ENCODE measurements around the gene ELP1. TPM values are rescaled to one million over a fixed set of nuclear protein-coding genes. Genes with fewer than 3 reads are reported as not detected.

ELP1 gene
- total and polyA plus RNA-seq, 7 donors, result 3.9 to 17.2 (median 11.0) TPM

DNA sequence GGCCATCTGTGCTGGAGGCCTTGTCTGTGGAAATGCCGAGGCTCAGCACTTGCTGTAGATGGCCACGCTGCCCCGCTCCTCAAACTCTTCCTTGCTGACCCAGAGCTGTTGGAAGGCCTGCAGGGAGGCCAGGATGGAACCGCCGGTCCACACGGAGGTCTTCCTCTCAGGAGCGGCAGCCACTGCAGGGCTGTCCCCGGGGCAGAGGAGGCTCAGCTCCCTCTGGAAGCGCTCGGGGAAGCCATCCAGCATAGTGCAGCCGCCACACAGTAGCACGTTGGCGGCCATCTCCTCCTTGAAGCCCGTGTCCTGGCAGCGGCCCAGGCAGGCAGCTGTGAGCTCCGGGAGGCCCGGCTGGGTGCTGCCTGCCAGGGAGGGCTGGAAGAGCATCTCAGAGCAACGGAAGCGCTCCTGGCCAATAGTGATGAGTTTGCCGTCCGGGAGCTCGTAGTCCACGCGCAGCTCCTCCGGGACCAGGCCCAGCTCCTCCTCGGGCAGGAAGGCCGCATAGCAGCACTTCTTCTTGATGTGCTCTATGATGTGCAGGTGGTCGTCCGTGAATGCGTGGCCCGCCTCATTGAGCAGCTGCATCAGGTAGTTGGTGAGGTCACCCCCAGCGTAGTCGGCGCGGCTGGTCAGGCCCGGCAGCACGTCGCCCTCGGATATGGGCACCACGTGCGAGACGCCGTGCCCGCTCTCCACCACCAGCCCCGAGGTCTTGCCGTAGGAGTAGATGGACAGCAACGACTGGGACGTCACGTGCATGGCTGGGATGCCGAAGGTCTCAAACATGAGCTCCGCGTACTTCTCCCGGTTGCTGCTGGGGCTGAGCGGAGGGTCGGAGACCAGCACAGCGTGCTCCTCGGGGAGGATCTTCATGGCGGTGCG is 79.0 kb downstream of the ELP1 start:
- H3K9me3 ChIP-seq, result no peaks in the 10 kb centered on the region
- DNase-seq, result no peak
- 94 to 95% methylated on average over 59 of the region's 59 CpGs for WGBS, 2 donors
- H3K4me1 ChIP-seq, result no peaks in the 10 kb centered on the region
- H3K27me3 ChIP-seq, result no peaks in the 10 kb centered on the region
- intact Hi-C loops (cut with DNase I), result no loop called here
- TF ChIP-seq POLR2AphosphoS5 (IDR thresholded peaks at IDR 0.05) (no peak), EP300 (IDR thresholded peaks at IDR 0.05) (no peak), POLR2A (IDR thresholded peaks at IDR 0.05) (no peak)
- TF ChIP-seq, protein P1, sequence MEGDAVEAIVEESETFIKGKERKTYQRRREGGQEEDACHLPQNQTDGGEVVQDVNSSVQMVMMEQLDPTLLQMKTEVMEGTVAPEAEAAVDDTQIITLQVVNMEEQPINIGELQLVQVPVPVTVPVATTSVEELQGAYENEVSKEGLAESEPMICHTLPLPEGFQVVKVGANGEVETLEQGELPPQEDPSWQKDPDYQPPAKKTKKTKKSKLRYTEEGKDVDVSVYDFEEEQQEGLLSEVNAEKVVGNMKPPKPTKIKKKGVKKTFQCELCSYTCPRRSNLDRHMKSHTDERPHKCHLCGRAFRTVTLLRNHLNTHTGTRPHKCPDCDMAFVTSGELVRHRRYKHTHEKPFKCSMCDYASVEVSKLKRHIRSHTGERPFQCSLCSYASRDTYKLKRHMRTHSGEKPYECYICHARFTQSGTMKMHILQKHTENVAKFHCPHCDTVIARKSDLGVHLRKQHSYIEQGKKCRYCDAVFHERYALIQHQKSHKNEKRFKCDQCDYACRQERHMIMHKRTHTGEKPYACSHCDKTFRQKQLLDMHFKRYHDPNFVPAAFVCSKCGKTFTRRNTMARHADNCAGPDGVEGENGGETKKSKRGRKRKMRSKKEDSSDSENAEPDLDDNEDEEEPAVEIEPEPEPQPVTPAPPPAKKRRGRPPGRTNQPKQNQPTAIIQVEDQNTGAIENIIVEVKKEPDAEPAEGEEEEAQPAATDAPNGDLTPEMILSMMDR (IDR thresholded peaks at IDR 0.05), result no peak
- H3K36me3 ChIP-seq, result no peaks in the 10 kb centered on the region
- H3K27ac ChIP-seq, result no peak overlapping the region
- no peak overlapping the region for H3K4me3 ChIP-seq

DNA sequence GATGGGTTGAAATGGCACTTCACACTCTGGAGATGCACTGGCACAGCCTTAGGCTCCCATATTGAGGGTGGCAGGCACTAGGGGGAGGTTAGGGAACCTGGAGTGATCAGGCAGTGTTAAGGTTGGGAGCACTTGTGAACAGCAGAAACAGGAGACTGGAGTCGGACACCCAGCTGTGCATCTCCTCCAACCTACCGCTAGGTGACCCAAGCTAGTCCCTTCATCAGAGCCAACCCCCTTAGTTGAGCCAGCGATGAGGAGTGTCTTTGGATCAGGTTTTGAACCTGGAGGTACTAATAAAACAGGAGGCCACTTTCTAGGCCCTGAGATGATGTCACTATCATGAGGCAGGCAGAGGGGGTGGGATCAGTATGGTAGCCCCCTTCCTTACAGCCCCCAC is 79.8 kb downstream of the ELP1 start:
- H3K4me1 ChIP-seq, result no peaks in the 10 kb centered on the region
- no peaks in the 10 kb centered on the region for H3K9me3 ChIP-seq
- no peak overlapping the region for H3K27ac ChIP-seq
- 93 to 95% methylated on average over 3 of the region's 3 CpGs for WGBS, 2 donors
- DNase-seq, result no peak
- intact Hi-C loops (cut with DNase I), result no loop called here
- H3K27me3 ChIP-seq, result no peaks in the 10 kb centered on the region
- TF ChIP-seq EP300 (IDR thresholded peaks at IDR 0.05), result no peak
- TF ChIP-seq POLR2A (IDR thresholded peaks at IDR 0.05), result no peak
- TF ChIP-seq, protein P1 (IDR thresholded peaks at IDR 0.05), result no peak
- no peak for TF ChIP-seq POLR2AphosphoS5 (IDR thresholded peaks at IDR 0.05)
- H3K4me3 ChIP-seq, result no peak overlapping the region
- no peaks in the 10 kb centered on the region for H3K36me3 ChIP-seq

DNA sequence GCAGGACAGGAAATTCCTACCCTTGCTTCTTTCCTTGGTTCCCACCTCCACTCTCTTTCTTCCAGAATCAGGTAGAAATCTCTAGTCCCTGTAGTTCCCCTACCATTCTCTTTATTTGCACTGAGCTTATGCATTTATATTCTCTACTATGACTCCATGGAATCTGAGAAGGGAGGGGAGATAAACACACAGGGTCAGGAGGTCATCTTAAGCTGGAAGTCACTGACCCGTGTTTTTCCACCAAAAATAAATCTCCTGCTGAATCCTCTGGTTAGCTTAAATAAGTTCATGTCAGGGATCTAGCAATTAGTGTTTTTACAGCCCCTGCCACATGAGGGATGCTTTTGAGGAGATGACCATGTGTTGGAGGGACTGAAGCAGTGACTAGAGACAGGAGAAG is 81.8 kb downstream of the ELP1 start:
- intact Hi-C loops (cut with DNase I), result no loop called here

DNA sequence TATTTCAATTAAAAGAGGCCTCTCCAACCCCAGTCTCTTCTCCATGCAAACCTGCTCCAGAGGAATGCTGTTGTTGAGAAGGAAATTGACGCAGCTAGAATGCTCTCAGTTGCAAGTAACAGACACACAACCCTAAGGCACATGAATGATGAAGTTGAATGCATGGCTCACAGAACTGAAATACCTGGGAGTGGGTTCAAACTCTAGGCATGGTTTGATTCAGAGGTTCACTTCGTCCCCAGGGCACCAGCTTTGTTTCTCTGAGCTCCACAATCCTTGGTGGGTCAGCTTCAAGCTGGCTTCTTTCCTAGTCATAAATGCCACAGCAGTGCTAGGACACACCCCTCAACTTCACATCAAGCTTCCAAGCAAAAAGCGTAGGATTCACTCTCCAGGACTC is 82.8 kb downstream of the ELP1 start:
- Histone ChIP-seq H3K4me3 (no peak overlapping the region), H3K27me3 (no peaks in the 10 kb centered on the region), H3K9me3 (no peaks in the 10 kb centered on the region), H3K36me3 (no peaks in the 10 kb centered on the region), H3K27ac (no peak overlapping the region), H3K4me1 (no peaks in the 10 kb centered on the region)
- intact Hi-C loops (cut with DNase I), result no loop called here
- no peak for DNase-seq
- TF ChIP-seq EP300 (IDR thresholded peaks at IDR 0.05) (no peak), POLR2AphosphoS5 (IDR thresholded peaks at IDR 0.05) (no peak), POLR2A (IDR thresholded peaks at IDR 0.05) (no peak)
- TF ChIP-seq, protein P1 (IDR thresholded peaks at IDR 0.05), result no peak
- 78% methylated on average over 3 of the region's 3 CpGs for WGBS, 2 donors

More for the DNA sequence above, 81.8 kb downstream of the ELP1 start:
- TF ChIP-seq POLR2AphosphoS5 (IDR thresholded peaks at IDR 0.05) (no peak), POLR2A (IDR thresholded peaks at IDR 0.05) (no peak), EP300 (IDR thresholded peaks at IDR 0.05) (no peak)
- TF ChIP-seq, protein P1 (IDR thresholded peaks at IDR 0.05), result no peak
- Histone ChIP-seq H3K9me3 (no peaks in the 10 kb centered on the region), H3K27me3 (no peaks in the 10 kb centered on the region), H3K4me1 (no peaks in the 10 kb centered on the region), H3K4me3 (no peak overlapping the region), H3K36me3 (no peaks in the 10 kb centered on the region), H3K27ac (no peak overlapping the region)
- 37 to 38% methylated on average over 1 of the region's 1 CpG for WGBS, 2 donors
- DNase-seq, result no peak

Data from sigmoid colon (tissue), 7 donors.